ENCODE measurements around the gene LTBP3.

DNA sequence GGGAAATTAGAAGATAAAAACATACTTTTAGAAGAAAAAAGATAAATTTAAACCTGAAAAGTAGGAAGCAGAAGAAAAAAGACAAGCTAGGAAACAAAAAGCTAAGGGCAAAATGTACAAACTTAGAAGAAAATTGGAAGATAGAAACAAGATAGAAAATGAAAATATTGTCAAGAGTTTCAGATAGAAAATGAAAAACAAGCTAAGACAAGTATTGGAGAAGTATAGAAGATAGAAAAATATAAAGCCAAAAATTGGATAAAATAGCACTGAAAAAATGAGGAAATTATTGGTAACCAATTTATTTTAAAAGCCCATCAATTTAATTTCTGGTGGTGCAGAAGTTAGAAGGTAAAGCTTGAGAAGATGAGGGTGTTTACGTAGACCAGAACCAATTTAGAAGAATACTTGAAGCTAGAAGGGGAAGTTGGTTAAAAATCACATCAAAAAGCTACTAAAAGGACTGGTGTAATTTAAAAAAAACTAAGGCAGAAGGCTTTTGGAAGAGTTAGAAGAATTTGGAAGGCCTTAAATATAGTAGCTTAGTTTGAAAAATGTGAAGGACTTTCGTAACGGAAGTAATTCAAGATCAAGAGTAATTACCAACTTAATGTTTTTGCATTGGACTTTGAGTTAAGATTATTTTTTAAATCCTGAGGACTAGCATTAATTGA is 58.3 kb downstream of the LTBP3 start:
- TF ChIP-seq GLI2 (tag by site-specific recombination; IDR thresholded peaks at IDR 0.05; ENCODE audit: borderline replicate concordance, low read depth) (no peak), CTCF (tag by site-specific recombination; IDR thresholded peaks at IDR 0.05) (no peak), YY1 (tag by site-specific recombination; IDR thresholded peaks at IDR 0.05) (no peak), RBAK (tag by site-specific recombination; IDR thresholded peaks at IDR 0.05) (no peak), ZNF26 (tag by site-specific recombination; IDR thresholded peaks at IDR 0.05) (no peak), SETDB1 (IDR thresholded peaks at IDR 0.05; ENCODE audit: insufficient read length, low read length) (no peak), ZNF239 (tag by site-specific recombination; IDR thresholded peaks at IDR 0.05) (no peak)
- TF ChIP-seq, protein P1, sequence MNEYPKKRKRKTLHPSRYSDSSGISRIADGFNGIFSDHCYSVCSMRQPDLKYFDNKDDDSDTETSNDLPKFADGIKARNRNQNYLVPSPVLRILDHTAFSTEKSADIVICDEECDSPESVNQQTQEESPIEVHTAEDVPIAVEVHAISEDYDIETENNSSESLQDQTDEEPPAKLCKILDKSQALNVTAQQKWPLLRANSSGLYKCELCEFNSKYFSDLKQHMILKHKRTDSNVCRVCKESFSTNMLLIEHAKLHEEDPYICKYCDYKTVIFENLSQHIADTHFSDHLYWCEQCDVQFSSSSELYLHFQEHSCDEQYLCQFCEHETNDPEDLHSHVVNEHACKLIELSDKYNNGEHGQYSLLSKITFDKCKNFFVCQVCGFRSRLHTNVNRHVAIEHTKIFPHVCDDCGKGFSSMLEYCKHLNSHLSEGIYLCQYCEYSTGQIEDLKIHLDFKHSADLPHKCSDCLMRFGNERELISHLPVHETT (tag by site-specific recombination; IDR thresholded peaks at IDR 0.05), result no peak
- TF ChIP-seq, protein P2, sequence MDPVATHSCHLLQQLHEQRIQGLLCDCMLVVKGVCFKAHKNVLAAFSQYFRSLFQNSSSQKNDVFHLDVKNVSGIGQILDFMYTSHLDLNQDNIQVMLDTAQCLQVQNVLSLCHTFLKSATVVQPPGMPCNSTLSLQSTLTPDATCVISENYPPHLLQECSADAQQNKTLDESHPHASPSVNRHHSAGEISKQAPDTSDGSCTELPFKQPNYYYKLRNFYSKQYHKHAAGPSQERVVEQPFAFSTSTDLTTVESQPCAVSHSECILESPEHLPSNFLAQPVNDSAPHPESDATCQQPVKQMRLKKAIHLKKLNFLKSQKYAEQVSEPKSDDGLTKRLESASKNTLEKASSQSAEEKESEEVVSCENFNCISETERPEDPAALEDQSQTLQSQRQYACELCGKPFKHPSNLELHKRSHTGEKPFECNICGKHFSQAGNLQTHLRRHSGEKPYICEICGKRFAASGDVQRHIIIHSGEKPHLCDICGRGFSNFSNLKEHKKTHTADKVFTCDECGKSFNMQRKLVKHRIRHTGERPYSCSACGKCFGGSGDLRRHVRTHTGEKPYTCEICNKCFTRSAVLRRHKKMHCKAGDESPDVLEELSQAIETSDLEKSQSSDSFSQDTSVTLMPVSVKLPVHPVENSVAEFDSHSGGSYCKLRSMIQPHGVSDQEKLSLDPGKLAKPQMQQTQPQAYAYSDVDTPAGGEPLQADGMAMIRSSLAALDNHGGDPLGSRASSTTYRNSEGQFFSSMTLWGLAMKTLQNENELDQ (tag by site-specific recombination; IDR thresholded peaks at IDR 0.05; ENCODE audit: low read depth), result no peak

All from HEK293 (cell line).